Astrocyte of the spinal cord (primary cell): ENCODE measurements around the gene TNFSF8.

ENCODE experiments used
- DNase-seq: peaks from one replicate; pipeline ENCODE4 v3.0.0; 2011; ENCODE audit warnings: low read depth, low spot score
- H3K4me3 ChIP-seq: 2 replicates; pipeline ENCODE4 v1.5.1; 2011; ENCODE audit warnings: low read depth, mild to moderate bottlenecking, low read length, moderate library complexity
- in situ Hi-C: cut with HindIII; loops from 2 replicates; pipeline ENCODE4 v1.10.0; 2017; ENCODE audit warnings: low sequenced_read_pairs
- TF ChIP-seq, protein P1 (sequence below): IDR thresholded peaks from 2 replicates; pipeline ENCODE4 v1.5.1; 2012; ENCODE audit warnings: low read depth, mild to moderate bottlenecking, low read length, inconsistent platforms

Gene TNFSF8

DNA sequence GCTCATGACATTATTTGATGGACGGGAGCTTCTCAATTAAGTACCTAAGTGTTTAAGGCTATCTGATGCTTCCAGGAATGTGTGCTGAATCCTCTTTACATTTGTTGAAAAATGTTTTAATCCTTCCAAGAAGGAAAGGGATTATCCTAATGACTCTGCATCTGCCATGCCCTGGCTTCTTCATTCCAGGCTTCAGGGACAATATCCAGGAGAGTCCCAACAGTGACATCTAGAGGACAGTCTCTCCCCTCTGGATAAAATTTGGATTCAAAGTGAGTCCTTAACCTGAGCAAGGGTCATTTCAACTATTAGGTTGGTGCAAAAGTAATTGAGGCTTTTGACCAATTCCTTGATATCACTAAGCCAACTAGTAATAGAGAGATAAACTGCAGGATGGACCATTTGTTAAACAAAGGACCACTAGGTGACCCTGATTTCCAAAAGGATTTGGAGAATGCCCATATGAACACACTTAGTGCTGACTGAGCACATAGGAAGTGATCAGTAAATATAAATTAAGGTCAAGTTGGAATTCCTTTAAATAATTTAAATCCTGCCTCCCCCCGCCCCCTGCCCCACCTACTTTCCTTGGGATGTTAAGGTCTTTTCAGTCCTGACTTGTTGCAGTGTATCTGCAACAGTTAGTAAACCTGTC lies 19.1 kb downstream of the TNFSF8 start:
- peak; percentile 37 for DNase-seq
- in situ Hi-C loops = loop anchor here (25.0 kb wide), 1 partner anchor 101 kb away; no protein-coding TSS in a partner anchor
- H3K4me3 ChIP-seq = no peak overlapping the region
- TF ChIP-seq, protein P1, sequence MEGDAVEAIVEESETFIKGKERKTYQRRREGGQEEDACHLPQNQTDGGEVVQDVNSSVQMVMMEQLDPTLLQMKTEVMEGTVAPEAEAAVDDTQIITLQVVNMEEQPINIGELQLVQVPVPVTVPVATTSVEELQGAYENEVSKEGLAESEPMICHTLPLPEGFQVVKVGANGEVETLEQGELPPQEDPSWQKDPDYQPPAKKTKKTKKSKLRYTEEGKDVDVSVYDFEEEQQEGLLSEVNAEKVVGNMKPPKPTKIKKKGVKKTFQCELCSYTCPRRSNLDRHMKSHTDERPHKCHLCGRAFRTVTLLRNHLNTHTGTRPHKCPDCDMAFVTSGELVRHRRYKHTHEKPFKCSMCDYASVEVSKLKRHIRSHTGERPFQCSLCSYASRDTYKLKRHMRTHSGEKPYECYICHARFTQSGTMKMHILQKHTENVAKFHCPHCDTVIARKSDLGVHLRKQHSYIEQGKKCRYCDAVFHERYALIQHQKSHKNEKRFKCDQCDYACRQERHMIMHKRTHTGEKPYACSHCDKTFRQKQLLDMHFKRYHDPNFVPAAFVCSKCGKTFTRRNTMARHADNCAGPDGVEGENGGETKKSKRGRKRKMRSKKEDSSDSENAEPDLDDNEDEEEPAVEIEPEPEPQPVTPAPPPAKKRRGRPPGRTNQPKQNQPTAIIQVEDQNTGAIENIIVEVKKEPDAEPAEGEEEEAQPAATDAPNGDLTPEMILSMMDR = peak; percentile 78

GRCh38 chr9:114910541-114910940 lies 19.9 kb downstream of the TNFSF8 start:
- in situ Hi-C loops = loop anchor here (25.0 kb wide), 1 partner anchor 102 kb away; no protein-coding TSS in a partner anchor
- DNase-seq = no peak
- H3K4me3 ChIP-seq = no peak overlapping the region
- TF ChIP-seq, protein P1 = no peak

- no peak overlapping the region for H3K4me3 ChIP-seq
- TF ChIP-seq, protein P1 = no peak
- in situ Hi-C loops = loop anchor here (25.0 kb wide), 1 partner anchor 103 kb away; no protein-coding TSS in a partner anchor
- no peak for DNase-seq
These were observed 20.7 kb downstream of the TNFSF8 start for GRCh38 chr9:114909661-114910060.

DNA sequence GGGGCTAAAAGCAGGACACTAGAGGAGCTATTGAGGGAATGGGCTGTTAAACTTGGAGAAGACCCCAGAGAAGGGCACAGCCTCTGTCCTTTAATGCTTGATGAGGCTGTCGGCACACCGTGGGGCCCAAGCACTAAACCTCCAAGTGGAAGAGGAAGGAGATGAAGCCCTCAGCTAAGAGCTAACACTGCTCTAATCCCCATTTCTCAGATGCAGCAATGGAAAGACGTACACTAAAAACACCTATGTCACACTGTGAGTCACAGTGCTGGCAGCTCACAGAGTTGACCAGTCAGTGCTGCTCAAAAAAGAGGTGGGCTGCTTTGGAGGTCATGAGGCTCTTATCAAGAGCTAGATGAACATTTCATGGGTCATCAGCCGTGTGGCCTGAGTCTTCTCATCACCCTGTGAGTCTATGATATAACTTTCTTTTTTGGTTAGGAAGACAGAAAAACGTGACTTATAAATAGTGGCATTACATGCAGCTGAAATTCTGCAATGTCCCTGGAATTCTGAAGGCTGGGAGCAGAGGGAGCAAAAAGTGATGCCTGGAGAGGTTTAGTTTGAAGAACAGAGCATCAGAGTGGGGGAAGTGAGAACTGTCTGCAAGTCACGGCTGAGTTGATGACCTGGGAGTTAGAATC lies 21.5 kb downstream of the TNFSF8 start:
- TF ChIP-seq, protein P1 = no peak
- DNase-seq = no peak
- in situ Hi-C loops = loop anchor here (25.0 kb wide), 1 partner anchor 103 kb away; no protein-coding TSS in a partner anchor
- no peak overlapping the region for H3K4me3 ChIP-seq

DNA sequence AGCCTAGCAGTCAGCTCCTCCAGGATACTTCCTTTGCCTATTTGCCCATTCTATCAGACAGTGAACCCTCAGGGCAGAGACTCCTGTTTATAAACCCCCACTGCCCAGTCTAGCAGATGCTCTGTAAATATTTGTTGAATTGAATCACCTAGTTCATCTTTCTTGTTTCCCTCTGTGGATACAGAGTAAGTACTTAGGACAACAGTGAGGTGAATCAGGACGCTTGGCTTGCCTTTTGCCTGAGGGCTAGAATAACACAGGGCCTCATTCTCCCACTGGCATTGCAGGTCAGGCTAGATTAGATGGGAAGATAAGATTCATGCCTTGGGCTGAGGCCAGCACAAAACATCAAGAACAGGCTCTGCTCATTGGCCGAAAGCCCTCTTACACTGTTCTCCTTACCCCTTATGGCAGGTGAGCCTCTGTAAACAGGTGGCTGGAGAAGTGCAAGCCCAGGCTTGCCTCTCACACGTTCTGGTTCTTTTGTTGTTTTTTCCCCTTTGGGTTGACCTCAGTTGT lies 22.2 kb downstream of the TNFSF8 start:
- in situ Hi-C loops = loop anchor here (25.0 kb wide), 1 partner anchor 104 kb away; no protein-coding TSS in a partner anchor
- TF ChIP-seq, protein P1 = no peak
- no peak overlapping the region for H3K4me3 ChIP-seq
- peak; percentile 47 for DNase-seq

GRCh38 chr9:114906922-114907571 lies 23.3 kb downstream of the TNFSF8 start:
- peak; percentile 52 for DNase-seq
- TF ChIP-seq, protein P1 = peak; percentile 83
- in situ Hi-C loops = loop anchor here (25.0 kb wide), 1 partner anchor 105 kb away; no protein-coding TSS in a partner anchor
- no peak overlapping the region for H3K4me3 ChIP-seq
